Heart right ventricle (tissue), 16 donors: ENCODE results near the gene YEATS2. TPM values are rescaled to one million over a fixed set of nuclear protein-coding genes. Genes with fewer than 3 reads are reported as not detected.

Experiments
- ATAC-seq, 8 donors: fragments of 200-7000 bp; cut with Tn5 transposase; one replicate each; pipeline ENCODE4 v1.9.1; 2020; ENCODE audit warnings: mild to moderate bottlenecking in 8 of 8, moderate library complexity in 8 of 8, moderate number of reproducible peaks in 1 of 8
- DNase-seq, 2 donors: peaks; one replicate each; pipeline ENCODE4 v3.0.0-alpha.2; 2020
- H3K27ac ChIP-seq, 10 donors: fragments of 200-600 bp; sonication (generic) in 2 of 10; one replicate each; pipeline versions ENCODE4 v1.5.0 to v1.8.0; 2020 to 2022; ENCODE audit warnings: mild to moderate bottlenecking in 3 of 10
- H3K27me3 ChIP-seq, 7 donors: fragments of 200-600 bp; one replicate each; pipeline ENCODE4 v1.8.0; 2021 to 2022; ENCODE audit warnings: mild to moderate bottlenecking in 2 of 7
- H3K36me3 ChIP-seq, 9 donors: fragments of 200-600 bp; sonication (generic) in 1 of 9; one replicate each; pipeline versions ENCODE4 v1.5.0 to v1.8.0; 2020 to 2022; ENCODE audit warnings: mild to moderate bottlenecking in 2 of 9
- H3K4me1 ChIP-seq, 9 donors: fragments of 200-600 bp; sonication (generic) in 1 of 9; one replicate each; pipeline versions ENCODE4 v1.5.0 to v1.8.0; 2020 to 2022; ENCODE audit warnings: mild to moderate bottlenecking in 4 of 9
- H3K4me3 ChIP-seq, 10 donors: fragments of 200-600 bp; sonication (generic) in 2 of 10; one replicate each; pipeline versions ENCODE4 v1.5.0 to v1.8.0; 2020 to 2022; ENCODE audit warnings: mild to moderate bottlenecking in 7 of 10, moderate library complexity in 2 of 10
- H3K9me3 ChIP-seq, 11 donors: fragments of 200-600 bp in 10 of 11; sonication (generic) in 2 of 11; one replicate each; pipeline versions ENCODE4 v1.5.0 to v1.8.0; 2013 to 2022; ENCODE audit warnings: mild to moderate bottlenecking in 2 of 11, control low read depth in 1 of 11, moderate library complexity in 1 of 11
- whole genome bisulfite sequencing, 2 donors: extraction: QIAGEN DNeasy Blood & Tissue Kit; methylation state at CpG; one replicate each; pipeline ENCODE4 v1.1.7; 2013; ENCODE audit warnings: inconsistent platforms in 1 of 2; 5-methylcytosine and 5-hydroxymethylcytosine counted together
- intact Hi-C, 10 donors: fragments of 100-400 bp; cut with DNase I; formaldehyde crosslinking; loops; one replicate each; pipeline versions ENCODE4 v1.11.1 to v1.14.2; 2022
- polyA plus RNA-seq, 2 donors: library from polyadenylated mRNA; stranded (reverse); fragments of 200-250 nt; gene quantifications; one replicate each; pipeline ENCODE4 v1.2.3, GENCODE V29; 2013
- total RNA-seq, 10 donors: library from RNA; stranded (reverse); fragmentation: NEBNext Ultra II Directional in 3 of 10; extraction: Animal tissue kit (Norgen Biotek cat#: 25700) in 3 of 10; gene quantifications; one replicate each; pipeline versions ENCODE4 v1.2.1 to v1.2.4, GENCODE V29; 2021 to 2023
- TF ChIP-seq, protein P1 (sequence below), 9 donors: fragments of 200-600 bp; sonication (generic) in 2 of 9; IDR thresholded peaks; one replicate each; pipeline versions ENCODE4 v1.5.0 to v1.8.0; 2021 to 2022; ENCODE audit warnings: antibody characterized with exemption in 9 of 9, mild to moderate bottlenecking in 5 of 9, moderate library complexity in 1 of 9
- donor health status: Arrhythmogenic right ventricular cardiomyopathy.
- donor health status: ischemic (EF 13 %, LVEDD 7.1; RV severe dilation, severe dysfunction).
- donor health status: healthy with polysubstance abuse.
- donor health status: DM: no; HTN: yes; CAD: no.
- donor health status: DM: no; HTN: no; CAD: no.
- donor health status: ischemic (EF 25% LVEDD 6.9; RV normal size, moderate dysfunction).
- donor health status: ischemic (EF 25% LVEDD 5.7; RV mildly dilated, moderate dysfunction).
- donor health status: healthy.
- donor health status: DM: yes; HTN: yes; CAD: no.
- donor health status: Ischemic cardiomyopathy.
- donor health status: ischemic (EF 35%, LVEDD 5.7; RV mildly dilated, moderate dysfunction).
- donor health status: nonischemic (EF 11% LVEDD 7.7; RV severe dilation, severe dysfunction).
- donor health status: DM: yes; HTN: yes; CAD: no.
- donor health status: PGD.
- donor health status: ischemic (EF 29% LVEDD 5.4; RV normal size, mild dysfunction).
- donor health status: nonischemic (EF 23%, LVEDD 6.1; RV moderate dilation, normal function).

The YEATS2 gene
- total and polyA plus RNA-seq, 12 donors, result 4.6 to 22.2 (median 10.1) TPM

DNA sequence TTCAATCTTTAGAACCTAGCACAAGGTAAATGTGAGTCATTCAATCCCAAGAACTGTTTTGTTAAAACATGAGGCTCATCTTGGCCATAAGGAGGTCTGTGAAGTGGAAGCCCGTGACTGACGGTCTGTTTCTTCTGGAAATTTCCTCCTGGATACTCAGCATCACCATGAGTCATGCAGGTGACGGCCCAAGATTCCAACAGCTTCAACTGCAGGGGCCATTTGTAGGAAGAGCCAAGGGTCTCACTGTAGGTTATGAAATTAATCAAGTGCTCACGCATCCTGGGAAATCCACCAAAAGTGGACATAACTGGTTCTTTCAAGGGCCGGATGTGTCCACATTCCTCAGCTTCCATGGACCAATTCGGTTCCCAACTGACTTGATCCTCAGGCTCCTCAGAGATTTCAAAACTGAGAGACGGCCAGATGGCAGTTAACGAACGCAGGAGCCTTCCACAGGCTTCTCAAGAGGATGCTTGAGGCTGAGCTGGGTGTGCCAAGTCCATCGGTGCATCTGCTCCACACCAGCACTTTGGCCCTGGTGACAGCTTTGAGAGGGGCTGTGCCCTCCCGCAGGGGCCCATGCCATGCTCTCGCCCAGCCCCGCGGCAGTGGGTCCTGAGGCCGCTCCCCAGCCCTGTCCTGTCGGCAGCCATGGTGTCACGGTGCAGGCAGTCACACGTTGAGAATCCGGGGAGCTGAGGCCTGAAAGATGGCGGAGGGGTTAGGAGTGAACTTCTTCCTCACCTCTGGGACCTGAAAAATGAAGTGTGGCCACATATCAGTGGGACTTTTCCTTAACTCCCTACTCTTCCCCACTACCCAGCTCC, 119.3 kb downstream of the YEATS2 start:
- TF ChIP-seq, protein P1, sequence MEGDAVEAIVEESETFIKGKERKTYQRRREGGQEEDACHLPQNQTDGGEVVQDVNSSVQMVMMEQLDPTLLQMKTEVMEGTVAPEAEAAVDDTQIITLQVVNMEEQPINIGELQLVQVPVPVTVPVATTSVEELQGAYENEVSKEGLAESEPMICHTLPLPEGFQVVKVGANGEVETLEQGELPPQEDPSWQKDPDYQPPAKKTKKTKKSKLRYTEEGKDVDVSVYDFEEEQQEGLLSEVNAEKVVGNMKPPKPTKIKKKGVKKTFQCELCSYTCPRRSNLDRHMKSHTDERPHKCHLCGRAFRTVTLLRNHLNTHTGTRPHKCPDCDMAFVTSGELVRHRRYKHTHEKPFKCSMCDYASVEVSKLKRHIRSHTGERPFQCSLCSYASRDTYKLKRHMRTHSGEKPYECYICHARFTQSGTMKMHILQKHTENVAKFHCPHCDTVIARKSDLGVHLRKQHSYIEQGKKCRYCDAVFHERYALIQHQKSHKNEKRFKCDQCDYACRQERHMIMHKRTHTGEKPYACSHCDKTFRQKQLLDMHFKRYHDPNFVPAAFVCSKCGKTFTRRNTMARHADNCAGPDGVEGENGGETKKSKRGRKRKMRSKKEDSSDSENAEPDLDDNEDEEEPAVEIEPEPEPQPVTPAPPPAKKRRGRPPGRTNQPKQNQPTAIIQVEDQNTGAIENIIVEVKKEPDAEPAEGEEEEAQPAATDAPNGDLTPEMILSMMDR (IDR thresholded peaks at IDR 0.05), result no peak
- no peaks in the 10 kb centered on the region for H3K9me3 ChIP-seq
- no peaks in the 10 kb centered on the region for H3K27me3 ChIP-seq
- intact Hi-C loops, result no loop called here
- no peaks in the 10 kb centered on the region for H3K4me1 ChIP-seq
- ATAC-seq, result peak in 1 of 8 donors; percentile 46
- peaks cover 0 to 33% (median 11%) of the 10 kb centered on the region in 9 donors for H3K36me3 ChIP-seq
- 69 to 79% methylated on average over 20 of the region's 20 CpGs for WGBS, 2 donors
- no peak overlapping the region for H3K4me3 ChIP-seq
- DNase-seq, result no peak
- no peak overlapping the region for H3K27ac ChIP-seq

- DNase-seq, result no peak
- WGBS, 2 donors, result 94 to 95% methylated on average over 9 of the region's 9 CpGs
- H3K36me3 ChIP-seq, result peaks cover 0 to 28% (median 3%) of the 10 kb centered on the region in 9 donors
- TF ChIP-seq, protein P1 (IDR thresholded peaks at IDR 0.05), result no peak
- H3K9me3 ChIP-seq, result no peaks in the 10 kb centered on the region
- H3K27ac ChIP-seq, result no peak overlapping the region
- intact Hi-C loops, result no loop called here
- ATAC-seq, result no peak
- no peaks in the 10 kb centered on the region for H3K27me3 ChIP-seq
- no peaks in the 10 kb centered on the region for H3K4me1 ChIP-seq
- no peak overlapping the region for H3K4me3 ChIP-seq
Measured at GRCh38 chr3:183817639-183818038, 120.0 kb downstream of the YEATS2 start.

DNA sequence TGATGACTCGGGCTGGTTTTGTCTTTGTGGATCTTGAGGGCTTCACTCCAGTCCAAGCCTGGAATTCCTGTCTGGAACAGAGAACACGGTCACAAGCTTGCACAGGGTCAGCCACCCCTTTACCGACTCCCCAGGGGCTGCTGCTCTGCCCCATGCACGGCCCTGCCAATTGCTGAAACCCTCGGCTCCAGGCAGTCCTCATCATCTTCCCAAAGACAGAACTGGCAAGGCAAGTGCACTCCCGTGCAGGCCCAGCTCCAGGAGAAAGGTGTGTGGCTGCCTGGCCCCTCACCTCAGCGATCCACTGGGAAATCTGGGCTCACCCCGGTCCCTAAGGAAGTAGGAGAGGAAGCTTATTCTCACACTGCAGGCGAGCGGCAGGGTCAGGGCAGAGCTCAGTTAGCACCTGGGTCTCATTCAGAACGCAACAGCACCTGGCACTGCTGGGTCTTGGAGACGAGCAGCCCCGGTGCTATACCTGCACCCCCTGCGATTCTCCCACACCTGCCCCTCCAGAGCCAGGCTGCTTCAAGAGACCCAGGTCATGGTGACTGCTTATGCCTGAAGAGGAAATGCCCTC, 120.5 kb downstream of the YEATS2 start:
- H3K4me1 ChIP-seq, result no peaks in the 10 kb centered on the region
- ATAC-seq (no peak), DNase-seq (no peak)
- peaks cover 0 to 28% (median 0%) of the 10 kb centered on the region in 9 donors for H3K36me3 ChIP-seq
- TF ChIP-seq, protein P1 (IDR thresholded peaks at IDR 0.05), result no peak
- 82 to 85% methylated on average over 14 of the region's 14 CpGs for WGBS, 2 donors
- no peak overlapping the region for H3K27ac ChIP-seq
- no peaks in the 10 kb centered on the region for H3K27me3 ChIP-seq
- H3K9me3 ChIP-seq, result no peaks in the 10 kb centered on the region
- intact Hi-C loops, result no loop called here
- no peak overlapping the region for H3K4me3 ChIP-seq

DNA sequence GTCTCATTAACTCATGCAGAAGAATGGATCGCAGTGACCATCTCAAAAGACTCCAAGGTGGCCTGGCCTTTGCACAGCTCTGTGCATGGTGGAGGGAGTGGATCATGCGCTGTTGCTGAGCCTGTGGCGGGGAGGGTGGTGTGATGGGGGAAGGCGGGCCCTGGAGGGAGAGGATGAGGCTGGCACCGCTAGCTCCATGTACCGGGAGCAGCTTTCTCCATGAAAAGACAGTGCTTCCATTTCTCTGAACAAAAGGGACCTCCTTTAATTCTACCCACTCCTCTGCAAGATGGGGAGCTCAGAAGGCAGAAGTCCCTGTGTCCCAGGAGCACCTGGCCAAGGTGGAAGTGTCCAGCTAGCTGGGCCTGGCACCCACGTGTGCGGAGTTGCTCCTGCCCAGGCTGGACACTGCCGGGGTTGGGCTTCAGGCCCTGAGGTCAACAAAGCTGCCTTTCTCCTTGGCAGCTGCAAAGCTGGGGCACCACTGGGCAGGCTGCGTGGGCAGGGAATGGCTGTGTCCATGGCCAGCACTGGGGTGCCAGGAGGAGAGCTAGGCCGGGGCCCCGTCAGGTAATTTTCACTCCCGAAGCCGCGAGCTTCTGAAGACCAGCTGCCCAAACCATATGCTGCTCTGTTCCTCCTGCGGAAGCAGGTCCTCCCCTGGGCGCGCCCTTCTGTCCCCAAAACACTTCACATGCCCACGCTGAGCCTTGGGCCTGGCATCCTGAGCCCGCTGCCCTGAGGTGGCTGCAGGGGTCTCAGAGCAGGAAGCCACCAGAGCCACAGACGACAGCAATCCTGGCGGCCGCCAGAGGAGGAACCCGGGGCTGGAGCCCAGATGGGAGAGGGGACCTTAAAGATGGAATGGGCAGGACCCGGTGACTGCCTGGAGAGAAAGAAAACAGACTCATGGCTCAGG, 121.4 kb downstream of the YEATS2 start:
- Histone ChIP-seq H3K9me3 (no peaks in the 10 kb centered on the region), H3K4me1 (no peaks in the 10 kb centered on the region), H3K36me3 (peaks cover 0 to 28% (median 0%) of the 10 kb centered on the region in 9 donors), H3K27ac (no peak overlapping the region), H3K4me3 (no peak overlapping the region), H3K27me3 (peaks cover 0 to 3% (median 0%) of the 10 kb centered on the region in 7 donors)
- no peak for DNase-seq
- intact Hi-C loops, result no loop called here
- 88 to 92% methylated on average over 25 of the region's 25 CpGs for WGBS, 2 donors
- TF ChIP-seq, protein P1 (IDR thresholded peaks at IDR 0.05), result no peak
- peak in 1 of 8 donors; percentile 18 for ATAC-seq
